ENCODE data around the gene PPARA. TPM values are rescaled to one million over a fixed set of nuclear protein-coding genes. Genes with fewer than 3 reads are reported as not detected.

The PPARA gene
- total RNA-seq, 2 experiments from 2014 or later = 6.2 to 8.9 TPM

DNA sequence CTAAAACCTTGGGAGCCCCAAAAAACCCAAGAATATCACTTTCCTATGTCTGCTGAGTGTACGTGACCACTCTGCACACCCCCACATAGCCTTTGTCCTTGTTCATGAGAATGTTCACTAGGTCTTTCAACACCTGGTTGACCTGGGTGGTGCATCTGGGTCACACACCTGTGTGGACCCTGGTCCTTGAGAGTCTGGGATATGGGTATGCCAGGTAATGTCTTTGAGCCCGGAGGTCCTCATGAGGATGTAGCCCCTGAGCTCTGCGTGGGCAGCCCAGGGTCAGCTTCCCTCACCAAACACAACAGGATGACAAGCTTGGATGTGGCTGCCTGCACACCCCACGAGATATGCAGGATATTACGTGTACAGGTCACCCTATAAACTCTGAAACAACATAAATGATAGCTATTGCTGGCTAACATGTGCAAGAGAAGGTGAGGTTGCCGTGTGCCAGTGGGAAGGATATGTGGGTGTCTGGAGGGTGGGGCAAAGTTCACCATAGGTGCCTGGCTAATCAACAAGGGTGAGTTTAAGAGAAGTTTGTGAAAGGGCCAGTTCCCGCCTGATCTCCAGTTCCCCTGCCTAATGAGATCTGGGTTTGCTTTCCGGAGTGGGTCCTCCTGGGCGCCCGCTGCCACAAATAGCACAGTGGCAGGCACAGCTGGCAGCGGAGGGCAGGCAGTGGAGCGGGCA lies 1.4 kb upstream of the PPARA start:
- Mint-ChIP-seq H3K27ac (peak overlapping the region; percentile 17), H3K36me3 (ENCODE audit: low read depth) (peaks cover 9% of the 10 kb centered on the region), H3K4me3 (peak overlapping the region; percentile 66), H3K9me3 (ENCODE audit: low read depth) (no peaks in the 10 kb centered on the region), H3K27me3 (peaks cover 7% of the 10 kb centered on the region), H3K4me1 (peaks cover 13% of the 10 kb centered on the region)
- ChIA-PET POLR2A (interaction anchor here (1.0 kb wide), 1 partner anchor 147 kb away, joined by 5 read pairs; the partner anchor contains the start of gene GTSE1), CTCF (interaction anchor here (1.0 kb wide), 1 partner anchor 66 kb away, joined by 3 read pairs; no protein-coding TSS in a partner anchor)
- intact Hi-C loops (cut with DNase I, micrococcal nuclease) = no loop called here
- DNase-seq = peak; percentile 24
- ATAC-seq = no peak

DNA sequence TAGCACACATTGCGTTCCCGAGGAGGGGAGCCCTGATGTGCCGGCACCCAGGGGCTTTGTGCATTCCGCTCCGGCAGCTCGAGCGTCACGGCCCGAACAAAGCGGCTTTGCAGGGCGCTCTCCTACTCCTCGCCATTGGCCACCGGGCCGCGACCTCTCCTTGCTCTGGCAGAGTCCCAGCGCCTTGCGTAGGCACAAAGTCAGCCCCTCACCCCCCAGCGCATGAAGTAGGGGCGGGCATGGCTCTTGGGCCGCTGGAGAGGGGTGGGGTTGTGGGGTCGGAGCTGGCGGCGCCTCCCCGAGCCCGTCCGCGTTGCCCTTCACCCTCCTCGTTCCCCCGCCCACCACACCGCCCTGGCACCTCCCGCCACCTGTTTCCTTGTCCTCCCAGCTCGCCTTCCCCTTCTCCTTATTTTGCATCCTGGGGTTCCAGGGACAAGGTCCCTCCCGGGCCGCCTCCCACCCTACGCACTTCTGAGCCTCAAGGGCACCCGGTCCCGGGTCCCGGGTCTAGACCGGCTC lies 753 bp upstream of the PPARA start:
- CTCF ChIA-PET = no interaction called here
- peak; percentile 18 for ATAC-seq

DNA sequence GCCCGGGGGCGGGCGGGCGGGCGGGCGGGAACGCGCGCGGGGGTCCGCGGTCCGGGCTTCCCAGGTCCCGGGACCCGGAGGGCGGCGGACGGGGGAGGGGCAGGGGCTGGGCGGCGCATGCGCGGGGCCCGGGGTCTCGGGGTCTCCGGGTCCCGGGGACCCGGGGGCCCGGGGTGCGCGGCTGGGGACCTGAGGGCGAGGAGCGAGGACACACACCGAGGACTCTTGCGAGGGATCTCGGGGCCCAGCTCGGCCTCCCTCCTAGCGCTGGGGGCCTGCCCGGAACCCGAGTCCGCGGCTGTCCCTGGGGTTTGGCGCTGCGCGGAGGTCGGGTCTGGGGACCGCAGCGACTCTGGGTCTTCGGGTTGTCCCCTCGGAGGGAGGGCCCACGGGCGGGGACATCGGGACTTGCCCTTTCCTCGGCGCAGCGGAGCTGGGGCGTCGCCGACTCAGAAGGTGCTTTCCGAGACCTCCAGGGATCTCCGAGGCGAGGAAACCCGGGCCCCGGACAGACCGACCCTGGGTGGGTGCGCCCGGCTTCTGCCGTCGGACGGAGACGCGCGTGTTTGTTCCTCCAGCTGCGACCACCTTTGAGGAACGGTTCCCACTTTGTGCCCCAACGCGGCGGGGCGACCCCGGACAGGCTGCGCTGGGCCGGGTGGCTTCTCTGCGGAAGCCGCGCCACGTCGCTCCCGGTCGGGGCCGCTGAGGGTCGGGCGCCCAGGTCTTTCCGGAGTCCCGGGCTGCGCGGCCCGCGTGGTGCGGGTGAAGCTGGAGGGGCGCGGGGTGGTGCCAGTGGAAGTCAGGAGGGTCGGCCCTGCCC lies 540 bp downstream of the PPARA start:
- CTCF ChIA-PET = interaction anchor here (1.4 to 2.6 kb wide), 2 partner anchors 29 to 102 kb away, joined by 3 to 8 read pairs; no protein-coding TSS in a partner anchor
- H3K4me3 Mint-ChIP-seq = peak overlapping the region; percentile 74
- intact Hi-C loops (cut with DNase I, micrococcal nuclease) = loop anchor here (1.0 to 5.0 kb wide), 9 partner anchors 61 to 478 kb away; partner anchors contain the start of genes CDPF1 (in 2 of the 2), GTSE1 (in 2 of the 2) and TRMU (in 1 of the 2)
- H3K9me3 Mint-ChIP-seq (ENCODE audit: low read depth) = no peaks in the 10 kb centered on the region
- H3K27me3 Mint-ChIP-seq = peaks cover 7% of the 10 kb centered on the region
- H3K36me3 Mint-ChIP-seq (ENCODE audit: low read depth) = peaks cover 9% of the 10 kb centered on the region
- H3K27ac Mint-ChIP-seq = no peak overlapping the region
- POLR2A ChIA-PET = no interaction called here
- peaks cover 13% of the 10 kb centered on the region for H3K4me1 Mint-ChIP-seq
- ATAC-seq (peak; percentile 39), DNase-seq (peak; percentile 74)

More for the DNA sequence above, 753 bp upstream of the PPARA start:
- Mint-ChIP-seq H3K27me3 (peaks cover 7% of the 10 kb centered on the region), H3K4me1 (peaks cover 13% of the 10 kb centered on the region), H3K4me3 (peak overlapping the region; percentile 66), H3K36me3 (ENCODE audit: low read depth) (peaks cover 9% of the 10 kb centered on the region), H3K9me3 (ENCODE audit: low read depth) (no peaks in the 10 kb centered on the region), H3K27ac (no peak overlapping the region)
- peak; percentile 54 for DNase-seq
- intact Hi-C loops (cut with DNase I, micrococcal nuclease) = loop anchor here (1.0 to 5.0 kb wide), 9 partner anchors 63 to 477 kb away; partner anchors contain the start of genes CDPF1 (in 2 of the 2), GTSE1 (in 1 of the 2) and TRMU (in 1 of the 2)
- POLR2A ChIA-PET = interaction anchor here (1.0 kb wide), 1 partner anchor 147 kb away, joined by 5 read pairs; the partner anchor contains the start of gene GTSE1

DNA sequence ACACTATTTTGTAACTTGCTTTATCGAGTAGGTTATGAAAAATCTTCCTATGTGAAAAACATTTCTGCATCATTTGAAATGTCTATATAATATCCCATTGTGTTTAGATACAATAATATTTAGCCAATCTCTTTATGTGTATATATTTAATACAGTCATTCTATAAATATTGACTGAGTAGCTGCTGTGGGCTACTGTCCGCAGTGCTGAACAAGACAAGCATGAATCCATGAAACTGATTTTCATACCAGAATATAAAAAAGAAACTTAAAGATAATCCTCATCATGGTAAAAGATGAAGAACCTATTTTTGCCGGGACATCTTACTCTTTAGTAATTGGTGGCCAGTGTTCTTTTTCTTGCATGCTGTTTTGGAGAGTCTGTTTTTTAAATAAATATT lies 3.6 kb downstream of the PPARA start:
- ChIA-PET CTCF (interaction anchor here (2.6 kb wide), 1 partner anchor 32 kb away, joined by 8 read pairs; no protein-coding TSS in a partner anchor), POLR2A (no interaction called here)
- Mint-ChIP-seq H3K4me1 (peaks cover 10% of the 10 kb centered on the region), H3K27me3 (peaks cover 4% of the 10 kb centered on the region), H3K36me3 (ENCODE audit: low read depth) (peaks cover 9% of the 10 kb centered on the region), H3K9me3 (ENCODE audit: low read depth) (no peaks in the 10 kb centered on the region), H3K4me3 (no peak overlapping the region), H3K27ac (no peak overlapping the region)
- ATAC-seq (no peak), DNase-seq (no peak)
- intact Hi-C loops (cut with DNase I, micrococcal nuclease) = loop anchor here (5.0 kb wide), 2 partner anchors 58 to 98 kb away; partner anchors contain the start of gene CDPF1 (in 1 of the 2)

DNA sequence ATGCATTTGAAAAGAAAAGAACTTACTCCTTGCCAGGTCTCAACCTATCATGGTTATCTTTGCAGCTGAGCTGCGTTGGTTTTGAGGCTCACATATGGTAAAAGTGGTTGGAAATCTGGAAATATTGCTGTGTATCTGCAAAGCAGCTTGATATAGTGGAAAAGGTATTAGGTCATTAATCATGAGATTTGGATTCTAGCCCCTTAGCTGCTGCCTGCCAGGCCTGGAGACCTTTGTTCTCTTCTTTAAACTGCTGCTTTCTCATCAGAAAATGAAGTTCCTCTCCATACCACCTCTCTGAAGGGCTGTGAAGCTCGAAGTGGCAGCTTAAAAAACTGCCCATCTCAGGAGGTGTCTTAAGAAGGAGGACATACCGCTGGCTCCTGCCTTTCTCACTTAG lies 5.7 kb downstream of the PPARA start:
- peaks cover 9% of the 10 kb centered on the region for H3K36me3 Mint-ChIP-seq (ENCODE audit: low read depth)
- intact Hi-C loops (cut with DNase I, micrococcal nuclease) = no loop called here
- ATAC-seq (no peak), DNase-seq (no peak)
- POLR2A ChIA-PET = interaction anchor here (1.1 kb wide), 1 partner anchor 8 kb away, joined by 3 read pairs; no protein-coding TSS in a partner anchor
- H3K4me3 Mint-ChIP-seq = no peak overlapping the region
- H3K9me3 Mint-ChIP-seq (ENCODE audit: low read depth) = no peaks in the 10 kb centered on the region
- H3K4me1 Mint-ChIP-seq = peaks cover 5% of the 10 kb centered on the region
- no peaks in the 10 kb centered on the region for H3K27me3 Mint-ChIP-seq
- CTCF ChIA-PET = interaction anchor here (0.6 to 1.8 kb wide), 4 partner anchors 14 to 212 kb away, joined by 3 to 4 read pairs (median 3); partner anchors contain the start of gene GTSE1
- H3K27ac Mint-ChIP-seq = no peak overlapping the region

DNA sequence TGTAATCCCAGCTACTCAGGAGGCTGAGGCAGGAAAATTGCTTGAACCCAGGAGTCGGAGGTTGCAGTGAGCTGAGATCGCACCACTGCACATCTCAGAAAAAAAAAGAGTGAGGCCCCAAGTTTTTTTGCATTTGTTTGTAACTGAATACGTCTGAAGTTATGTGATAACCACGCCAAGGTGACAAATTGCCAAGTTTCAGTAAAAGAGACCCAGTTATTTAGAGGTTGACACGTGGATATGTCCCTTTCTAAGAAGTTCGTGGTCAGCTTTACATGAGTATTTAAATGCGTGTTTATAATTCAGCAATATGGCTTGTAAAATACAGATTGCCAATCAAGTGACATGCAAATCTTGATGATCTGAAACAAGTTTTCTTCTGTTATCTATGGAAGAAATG lies 8.0 kb downstream of the PPARA start:
- Mint-ChIP-seq H3K4me3 (no peak overlapping the region), H3K36me3 (ENCODE audit: low read depth) (peaks cover under 1% of the 10 kb centered on the region), H3K27me3 (no peaks in the 10 kb centered on the region), H3K27ac (no peak overlapping the region), H3K4me1 (no peaks in the 10 kb centered on the region), H3K9me3 (ENCODE audit: low read depth) (no peaks in the 10 kb centered on the region)
- no peak for DNase-seq
- intact Hi-C loops (cut with DNase I, micrococcal nuclease) = no loop called here
- ChIA-PET CTCF (interaction anchor here (1.2 kb wide), 1 partner anchor 109 kb away, joined by 5 read pairs; the partner anchor contains the start of gene TTC38), POLR2A (no interaction called here)
- ATAC-seq = no peak

DNA sequence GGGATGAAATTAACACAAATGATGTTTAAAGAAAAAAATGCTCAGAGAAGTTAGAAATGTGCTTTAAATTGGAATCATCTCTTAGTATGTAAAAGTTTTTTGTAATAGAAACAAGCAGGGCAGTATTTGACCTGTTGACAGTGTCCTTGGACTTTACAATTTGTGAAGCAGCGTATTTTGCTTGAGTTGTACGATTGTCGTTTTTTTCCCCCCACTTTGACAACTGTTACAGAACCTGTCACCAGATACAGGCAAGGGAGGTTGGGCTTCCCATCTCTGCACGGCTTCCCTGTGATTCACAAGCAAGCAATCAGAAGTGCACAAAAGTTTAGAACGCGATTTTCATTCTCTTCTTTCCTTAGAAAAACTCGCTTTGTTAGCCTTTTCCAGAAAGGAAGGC lies 8.9 kb downstream of the PPARA start:
- Mint-ChIP-seq H3K27me3 (no peaks in the 10 kb centered on the region), H3K27ac (no peak overlapping the region), H3K9me3 (ENCODE audit: low read depth) (no peaks in the 10 kb centered on the region), H3K4me1 (no peaks in the 10 kb centered on the region), H3K36me3 (ENCODE audit: low read depth) (no peaks in the 10 kb centered on the region), H3K4me3 (no peak overlapping the region)
- POLR2A ChIA-PET = no interaction called here
- DNase-seq = no peak
- CTCF ChIA-PET = no interaction called here
- ATAC-seq = no peak
- intact Hi-C loops (cut with DNase I, micrococcal nuclease) = no loop called here

DNA sequence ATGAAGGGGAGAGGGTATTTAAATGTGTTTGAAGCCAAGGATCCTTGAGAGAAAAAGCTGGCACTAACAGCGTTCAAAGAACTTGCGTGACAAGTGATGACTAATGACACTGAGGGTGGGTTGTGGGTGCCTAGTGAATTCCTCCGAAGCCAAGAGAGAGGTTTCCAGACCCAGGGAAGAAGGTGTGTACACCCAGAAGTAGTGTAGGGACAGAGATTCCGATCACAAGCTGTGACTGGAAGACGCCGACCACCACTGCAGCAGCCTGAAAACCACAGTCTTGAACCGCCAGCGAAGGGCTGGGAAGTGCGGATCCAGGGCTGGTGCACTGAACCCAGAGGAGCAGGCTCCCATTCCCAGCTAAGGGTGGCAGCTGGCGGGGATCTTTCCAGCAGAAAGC lies 9.5 kb downstream of the PPARA start:
- H3K4me1 Mint-ChIP-seq = no peaks in the 10 kb centered on the region
- no peaks in the 10 kb centered on the region for H3K27me3 Mint-ChIP-seq
- no peaks in the 10 kb centered on the region for H3K9me3 Mint-ChIP-seq (ENCODE audit: low read depth)
- H3K4me3 Mint-ChIP-seq = no peak overlapping the region
- ATAC-seq = no peak
- POLR2A ChIA-PET = no interaction called here
- CTCF ChIA-PET = no interaction called here
- intact Hi-C loops (cut with DNase I, micrococcal nuclease) = no loop called here
- no peak overlapping the region for H3K27ac Mint-ChIP-seq
- no peak for DNase-seq
- no peaks in the 10 kb centered on the region for H3K36me3 Mint-ChIP-seq (ENCODE audit: low read depth)

DNA sequence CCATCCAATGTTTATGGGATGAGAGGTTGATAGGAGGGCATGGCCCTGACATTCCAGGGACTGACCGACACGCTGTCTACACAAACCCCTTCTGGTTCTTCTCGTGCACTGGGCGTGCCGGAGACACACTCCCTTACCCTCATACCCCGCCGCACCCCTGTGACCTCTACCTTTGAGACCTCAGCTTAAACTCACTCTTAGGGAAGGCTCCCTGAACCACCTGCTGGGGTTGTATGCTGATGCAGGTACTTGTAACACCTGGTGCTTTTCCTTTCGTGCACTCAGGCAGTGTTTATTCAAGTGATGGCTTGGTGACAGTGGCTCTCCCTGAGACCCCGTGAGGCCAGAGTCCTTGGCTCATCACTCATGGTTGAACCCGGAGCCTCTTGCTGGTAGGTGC lies 12.0 kb downstream of the PPARA start:
- intact Hi-C loops (cut with DNase I, micrococcal nuclease) = no loop called here
- no peak overlapping the region for H3K27ac Mint-ChIP-seq
- DNase-seq (no peak), ATAC-seq (no peak)
- no peaks in the 10 kb centered on the region for H3K4me1 Mint-ChIP-seq
- no peaks in the 10 kb centered on the region for H3K9me3 Mint-ChIP-seq (ENCODE audit: low read depth)
- H3K27me3 Mint-ChIP-seq = no peaks in the 10 kb centered on the region
- no peak overlapping the region for H3K4me3 Mint-ChIP-seq
- ChIA-PET POLR2A (no interaction called here), CTCF (interaction anchor here (0.6 to 0.7 kb wide), 2 partner anchors 10 to 156 kb away, joined by 3 read pairs; no protein-coding TSS in a partner anchor)
- H3K36me3 Mint-ChIP-seq (ENCODE audit: low read depth) = no peaks in the 10 kb centered on the region

DNA sequence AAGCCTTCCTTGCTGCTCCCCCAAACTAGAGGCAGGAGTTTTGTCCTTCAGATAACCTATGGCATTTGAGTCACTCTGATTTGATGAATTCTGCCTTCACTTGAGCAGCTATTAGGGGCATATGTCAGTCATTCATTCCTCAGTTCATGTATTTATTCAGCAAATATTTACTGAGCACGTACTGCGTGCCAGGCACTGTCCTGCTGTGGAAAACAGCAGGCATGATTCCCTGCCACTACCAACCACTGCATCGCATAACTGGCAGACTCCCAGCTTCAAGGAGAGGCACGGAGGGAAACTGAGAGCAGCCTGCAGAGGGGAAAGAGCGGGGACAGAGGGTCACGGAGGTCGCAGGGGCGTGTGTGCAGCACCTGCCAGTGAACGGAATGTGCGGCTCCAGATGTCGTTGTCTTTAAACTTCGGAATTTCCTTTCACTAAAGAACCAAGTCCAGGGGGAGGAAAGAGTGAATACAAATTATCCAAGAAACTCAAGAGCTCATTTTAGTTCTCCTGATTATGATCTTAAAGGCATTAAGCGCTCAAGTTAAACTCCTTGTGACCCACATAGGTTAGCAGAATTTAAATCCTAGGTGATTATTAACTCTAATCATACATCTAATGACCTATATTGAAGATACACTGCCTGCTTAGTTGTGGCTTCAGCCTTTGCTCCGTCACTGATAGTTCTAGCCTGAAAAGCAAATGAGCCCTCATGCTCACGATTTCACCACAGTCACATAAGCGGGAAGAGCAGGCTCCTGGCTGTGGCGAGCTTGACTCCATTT lies 12.6 kb downstream of the PPARA start:
- CTCF ChIA-PET = no interaction called here
- H3K36me3 Mint-ChIP-seq (ENCODE audit: low read depth) = no peaks in the 10 kb centered on the region
- intact Hi-C loops (cut with DNase I, micrococcal nuclease) = no loop called here
- no peaks in the 10 kb centered on the region for H3K27me3 Mint-ChIP-seq
- H3K9me3 Mint-ChIP-seq (ENCODE audit: low read depth) = no peaks in the 10 kb centered on the region
- ATAC-seq = no peak
- POLR2A ChIA-PET = no interaction called here
- H3K4me3 Mint-ChIP-seq = no peak overlapping the region
- H3K27ac Mint-ChIP-seq = no peak overlapping the region
- DNase-seq = no peak
- no peaks in the 10 kb centered on the region for H3K4me1 Mint-ChIP-seq

DNA sequence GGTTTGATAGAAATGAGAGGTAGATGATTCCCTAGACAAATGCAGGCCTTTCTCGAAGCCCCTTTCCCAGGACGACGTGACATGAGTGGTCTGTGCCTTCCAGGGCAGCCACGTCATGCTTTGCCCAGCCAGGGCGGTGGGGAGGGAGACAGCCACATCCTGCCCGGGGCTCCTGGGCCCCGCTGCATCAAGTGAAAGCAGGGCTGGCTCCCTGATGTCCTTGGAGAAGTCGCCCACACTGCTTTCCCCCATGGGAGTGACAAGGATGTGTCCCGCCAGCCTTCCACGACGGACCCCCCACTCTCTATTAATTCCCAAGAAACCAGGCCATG lies 13.2 kb downstream of the PPARA start:
- CTCF ChIA-PET = no interaction called here
- POLR2A ChIA-PET = no interaction called here
- Mint-ChIP-seq H3K36me3 (ENCODE audit: low read depth) (no peaks in the 10 kb centered on the region), H3K4me1 (no peaks in the 10 kb centered on the region), H3K9me3 (ENCODE audit: low read depth) (no peaks in the 10 kb centered on the region), H3K27ac (no peak overlapping the region), H3K4me3 (no peak overlapping the region), H3K27me3 (no peaks in the 10 kb centered on the region)
- DNase-seq = no peak
- no peak for ATAC-seq
- intact Hi-C loops (cut with DNase I, micrococcal nuclease) = no loop called here
